Epithelial cell of esophagus (primary cell): ENCODE data around the gene TSHZ2.
"Not testable (repeated sequence)": the region's sequence is repeated elsewhere in the genome, so short reads cannot be mapped to it uniquely, and the experiment has no call there.

Source experiments
- DNase-seq: peaks from one replicate; pipeline ENCODE4 v3.0.0; 2010; ENCODE audit warnings: low read depth
- H3K4me3 ChIP-seq: 2 replicates; pipeline ENCODE4 v1.5.1; 2011; ENCODE audit warnings: mild to moderate bottlenecking, low read length, control low read depth
- CTCF ChIP-seq: IDR thresholded peaks from 2 replicates; pipeline ENCODE4 v1.5.1; 2011; ENCODE audit warnings: low read depth, mild to moderate bottlenecking, low read length, control low read depth, inconsistent platforms; ENCODE audit not compliant: insufficient read depth; ENCODE audit errors: missing control alignments

The TSHZ2 gene

DNA sequence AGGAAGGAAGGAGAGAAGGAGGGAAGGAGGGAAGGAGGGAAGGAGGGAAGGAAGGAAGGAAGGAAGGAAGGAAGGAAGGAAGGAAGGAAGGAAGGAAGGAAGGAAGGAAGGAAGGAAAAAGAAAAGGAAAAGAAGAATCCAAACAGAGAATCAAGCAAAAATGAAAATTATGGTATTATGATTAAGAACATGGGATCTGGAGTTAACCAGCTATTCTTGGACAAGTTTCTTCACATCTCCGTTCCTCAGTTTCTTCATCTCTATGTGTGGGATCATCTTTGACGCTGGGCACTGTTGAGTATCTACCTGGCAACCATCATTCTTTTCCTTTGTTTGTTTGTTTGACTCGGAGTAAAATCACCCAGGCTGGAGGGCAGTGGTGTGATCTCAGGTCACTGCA is 549.9 kb downstream of the TSHZ2 start:
- DNase-seq = no peak
- no peak overlapping the region for H3K4me3 ChIP-seq
- no peak for TF ChIP-seq CTCF

DNA sequence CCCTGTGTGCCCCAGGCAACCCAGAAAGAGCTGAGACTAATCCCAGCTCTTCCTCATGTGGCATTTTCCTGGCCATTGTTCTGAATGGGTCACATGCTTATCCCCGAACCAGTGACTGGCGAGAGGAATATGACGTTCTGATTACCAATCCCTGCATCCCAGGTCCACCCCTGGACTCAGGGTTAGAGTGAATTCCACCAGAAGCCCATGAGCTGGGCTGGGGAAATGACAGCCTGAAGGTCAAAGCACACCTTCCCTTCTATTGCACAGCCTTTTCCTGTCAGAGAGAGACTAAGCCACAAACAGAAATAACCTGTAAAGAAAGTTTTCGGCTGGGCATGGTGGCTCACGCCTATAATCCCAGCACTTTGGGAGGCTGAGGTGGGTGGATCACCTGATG is 550.5 kb downstream of the TSHZ2 start:
- no peak for DNase-seq
- no peak overlapping the region for H3K4me3 ChIP-seq
- no peak for TF ChIP-seq CTCF

DNA sequence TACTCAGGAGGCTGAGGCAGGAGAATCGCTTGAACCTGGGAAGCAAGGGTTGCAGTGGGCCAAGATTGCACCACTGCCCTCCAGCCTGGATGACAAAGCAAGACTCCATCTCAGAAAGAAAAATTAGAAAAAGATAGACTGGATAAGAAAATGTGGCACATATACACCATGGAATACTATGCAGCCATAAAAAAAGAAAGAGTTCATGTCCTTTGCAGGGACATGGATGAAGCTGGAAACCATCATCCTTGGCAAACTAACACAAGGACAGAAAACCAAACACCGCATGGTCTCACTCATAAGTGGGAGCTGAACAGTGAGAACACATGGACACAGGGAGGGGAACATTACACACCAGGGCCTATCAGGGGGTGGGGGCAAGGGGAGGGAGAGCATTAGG is 551.5 kb downstream of the TSHZ2 start:
- not testable (repeated sequence) for H3K4me3 ChIP-seq

GRCh38 chr20:53524589-53525312 is 552.6 kb downstream of the TSHZ2 start:
- no peak for TF ChIP-seq CTCF
- no peak for DNase-seq
- H3K4me3 ChIP-seq = no peak overlapping the region

More for the DNA sequence above, 551.5 kb downstream of the TSHZ2 start:
- DNase-seq = not testable (repeated sequence)

GRCh38 chr20:53527196-53527595 is 555.0 kb downstream of the TSHZ2 start:
- no peak for TF ChIP-seq CTCF
- DNase-seq = no peak
- no peak overlapping the region for H3K4me3 ChIP-seq

DNA sequence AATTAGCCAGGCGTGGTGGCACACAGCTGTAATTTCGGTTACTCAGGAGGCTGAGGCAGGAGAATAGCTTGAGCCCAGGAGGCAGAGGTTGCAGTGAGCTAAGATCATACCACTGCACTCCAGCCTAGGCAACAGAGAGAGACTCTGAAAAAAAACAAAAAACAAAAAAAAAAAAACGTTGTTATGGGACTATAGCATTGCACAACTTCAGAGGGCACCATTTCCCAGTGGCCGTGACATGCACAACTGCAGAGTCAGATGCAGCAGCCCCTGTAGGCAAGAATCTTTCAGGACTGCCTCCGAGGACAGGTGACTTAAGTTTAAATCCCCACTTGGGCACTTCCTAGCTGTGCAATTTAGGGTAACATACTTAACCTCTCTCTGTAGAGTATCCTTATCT is 557.5 kb downstream of the TSHZ2 start:
- DNase-seq = no peak
- no peak overlapping the region for H3K4me3 ChIP-seq
- TF ChIP-seq CTCF = no peak

GRCh38 chr20:53530440-53530839 is 558.3 kb downstream of the TSHZ2 start:
- no peak for TF ChIP-seq CTCF
- H3K4me3 ChIP-seq = no peak overlapping the region
- no peak for DNase-seq

DNA sequence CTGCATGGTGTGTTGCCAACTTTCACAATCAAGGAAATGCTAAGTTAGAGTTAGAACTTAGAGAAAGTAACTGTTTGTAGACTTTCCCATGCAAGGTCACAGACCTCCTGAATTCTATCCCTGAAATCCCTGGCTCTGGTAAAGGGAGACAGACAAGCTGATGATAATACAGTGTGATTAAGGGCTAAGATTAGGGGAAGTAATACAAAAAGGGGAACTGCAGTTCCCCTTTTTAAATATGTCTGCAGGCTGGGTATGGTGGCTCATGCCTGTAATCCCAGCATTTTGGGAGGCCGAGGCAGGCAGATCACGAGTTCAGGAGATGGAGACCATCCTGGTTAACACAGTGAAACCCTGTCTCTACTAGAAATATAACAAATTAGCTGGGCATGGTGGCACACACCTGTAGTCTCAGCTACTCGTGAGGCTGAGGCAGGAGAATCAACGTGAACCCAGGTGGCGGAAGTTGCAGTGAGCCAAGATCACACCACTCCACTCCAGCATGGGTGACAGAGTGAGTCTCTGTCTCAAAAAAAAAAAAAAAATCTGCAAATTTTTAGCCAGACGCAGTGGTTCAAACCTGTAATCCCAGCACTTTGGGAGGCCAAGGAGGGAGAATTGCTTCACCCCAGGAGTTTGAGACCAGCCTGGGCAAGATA is 560.6 kb downstream of the TSHZ2 start:
- DNase-seq, H3K4me3 ChIP-seq: not testable (repeated sequence)
